ENCODE data around the gene TBX20.
"Not testable (repeated sequence)": the region's sequence is repeated elsewhere in the genome, so short reads cannot be mapped to it uniquely, and the experiment has no call there.

Gene TBX20

DNA sequence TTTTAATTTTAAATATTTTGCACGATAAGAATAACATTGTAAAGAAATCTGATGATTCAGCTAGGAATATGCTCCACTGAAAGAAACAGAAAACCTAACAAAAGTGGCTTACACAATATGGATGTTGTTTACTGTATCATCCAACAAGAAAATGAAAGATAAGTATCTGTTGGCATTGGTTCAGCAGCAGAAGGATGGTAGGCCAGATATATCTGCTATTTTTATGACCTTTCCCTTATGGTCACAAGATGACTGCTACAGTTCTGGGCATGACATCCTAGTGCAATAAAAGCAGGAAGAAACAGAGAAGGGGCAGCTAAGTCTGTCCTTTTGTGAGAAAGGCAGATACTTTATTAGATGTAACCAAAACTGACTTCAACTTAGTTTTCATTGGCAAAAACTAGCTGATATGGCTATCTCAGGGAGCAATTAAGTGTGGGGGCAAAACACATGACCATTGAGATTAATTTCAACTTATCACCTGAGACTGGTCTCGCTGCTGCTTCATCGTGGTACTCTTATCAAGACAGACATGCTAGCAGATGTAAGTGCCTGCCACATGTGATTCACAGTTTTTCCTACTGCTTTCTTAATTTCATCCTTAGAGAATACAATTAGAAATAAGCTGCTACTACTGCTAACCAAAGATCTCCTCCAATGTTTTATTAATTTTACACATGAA is 92.7 kb downstream of the TBX20 start:
- not testable (repeated sequence) for ATAC-seq (replicated peaks; ENCODE audit: extremely low read depth, poor library complexity, severe bottlenecking); DNase-seq (ENCODE audit: low spot score in 2 of 2); H3K4me3 Mint-ChIP-seq; H3K36me3 Mint-ChIP-seq (ENCODE audit: insufficient read depth); H3K4me1 Mint-ChIP-seq; H3K9me3 Mint-ChIP-seq; H3K27ac Mint-ChIP-seq (ENCODE audit: low read depth)
- peaks cover 39% of the 10 kb centered on the region for H3K27me3 Mint-ChIP-seq
